Right lobe of liver (tissue), 6 donors: ENCODE measurements around the gene SIK2. TPM values are rescaled to one million over a fixed set of nuclear protein-coding genes. Genes with fewer than 3 reads are reported as not detected.

ENCODE experiments used
- ATAC-seq, 4 donors: fragments of 200-7000 bp; cut with Tn5 transposase; one replicate each; pipeline ENCODE4 v1.9.1; 2020; ENCODE audit warnings: mild to moderate bottlenecking in 4 of 4, moderate library complexity in 4 of 4
- DNase-seq, 3 donors: peaks; one replicate each; pipeline ENCODE4 v3.0.0-alpha.2; 2020
- H3K27ac ChIP-seq, 3 donors: fragments of 200-600 bp; one replicate each; pipeline ENCODE4 v1.8.0; 2022
- H3K27me3 ChIP-seq, 2 donors: fragments of 200-600 bp; one replicate each; pipeline ENCODE4 v1.8.0; 2022
- H3K36me3 ChIP-seq, 4 donors: fragments of 200-600 bp; sonication (generic) in 1 of 4; one replicate each; pipeline versions ENCODE4 v1.5.1 to v1.8.0; 2017 to 2022; ENCODE audit warnings: control low read depth in 1 of 4
- H3K4me1 ChIP-seq, 4 donors: fragments of 200-600 bp; sonication (generic) in 1 of 4; one replicate each; pipeline versions ENCODE4 v1.5.1 to v1.8.0; 2017 to 2022; ENCODE audit warnings: control low read depth in 1 of 4
- H3K4me3 ChIP-seq, 3 donors: fragments of 200-600 bp; one replicate each; pipeline ENCODE4 v1.8.0; 2022
- H3K9me3 ChIP-seq, 4 donors: fragments of 200-600 bp; sonication (generic) in 1 of 4; one replicate each; pipeline versions ENCODE4 v1.5.1 to v1.8.0; 2017 to 2022; ENCODE audit warnings: control low read depth in 1 of 4
- CTCF ChIP-seq, 4 donors: fragments of 200-600 bp in 3 of 4; fragments of 450-650 bp in 1 of 4; IDR thresholded peaks; one replicate each; pipeline versions ENCODE4 v1.5.1 to v1.8.0; 2016 to 2022; ENCODE audit warnings: antibody characterized with exemption in 4 of 4, mild to moderate bottlenecking in 2 of 4
- POLR2A ChIP-seq: fragments of 450-650 bp; IDR thresholded peaks from one replicate; pipeline ENCODE4 v1.6.1; 2017; ENCODE audit warnings: antibody characterized with exemption, mild to moderate bottlenecking
- WGBS: methylation state at CpG from one replicate; pipeline ENCODE4 v1.1.6; 2018; ENCODE audit warnings: low coverage, low lambda C conversion rate; ENCODE audit not compliant: insufficient coverage; ENCODE audit errors: missing lambda C conversion rate; 5-methylcytosine and 5-hydroxymethylcytosine counted together
- intact Hi-C, 2 donors: fragments of 100-400 bp; cut with DNase I; formaldehyde crosslinking; loops; one replicate each; pipeline versions ENCODE4 v1.11.2 to v1.14.1; 2022
- total RNA-seq, 6 experiments: library from RNA; depleted of rRNA in 2 of 6; stranded (reverse); fragments of >200 nt in 2 of 6; fragmentation: NEBNext Ultra II Directional in 3 of 6; extraction: Animal tissue kit (Norgen Biotek cat#: 25700) in 3 of 6; gene quantifications; one replicate each; pipeline versions ENCODE4 v1.1.0 to v1.2.4, GENCODE V29; 2016 to 2023
- donor health status: DM: no; HTN: yes; CAD: no.
- donor health status: DM: no; HTN: no; CAD: no.
- donor health status: DM: no; HTN: no; CAD: no.
- donor health status: DM: no; HTN: yes; CAD: no.
- donor health status: DM: no; HTN: yes; CAD: no.

Gene SIK2
- total RNA-seq, 6 experiments from 2014 or later = 15.4 to 39.5 (median 26.4) TPM

- TF ChIP-seq POLR2A (no peak), CTCF (IDR thresholded peaks at IDR 0.05) (no peak)
- Histone ChIP-seq H3K36me3 (peaks cover 0 to 28% (median 10%) of the 10 kb centered on the region in 4 donors), H3K4me1 (peaks cover 0 to 44% (median 11%) of the 10 kb centered on the region in 4 donors), H3K4me3 (no peak overlapping the region), H3K27ac (no peak overlapping the region), H3K27me3 (no peaks in the 10 kb centered on the region), H3K9me3 (no peaks in the 10 kb centered on the region)
- intact Hi-C loops = no loop called here
- peak; percentile 33 to 68 (median 48) for ATAC-seq
- WGBS = 87% methylated on average over 4 of the region's 4 CpGs
- no peak for DNase-seq
These were observed 21.3 kb downstream of the SIK2 start for GRCh38 chr11:111623527-111624030.

GRCh38 chr11:111624608-111625007 lies 22.4 kb downstream of the SIK2 start:
- 46% methylated on average over 2 of the region's 2 CpGs for WGBS
- TF ChIP-seq POLR2A (peak; percentile 46), CTCF (IDR thresholded peaks at IDR 0.05) (no peak)
- DNase-seq (peak in 1 of 3 donors; percentile 62), ATAC-seq (peak; percentile 72 to 84 (median 80))
- peak overlapping the region in 2 of 3 donors; percentile 46 to 57 for H3K27ac ChIP-seq
- no peaks in the 10 kb centered on the region for H3K27me3 ChIP-seq
- no peak overlapping the region for H3K4me3 ChIP-seq
- intact Hi-C loops = no loop called here
- no peaks in the 10 kb centered on the region for H3K9me3 ChIP-seq
- H3K4me1 ChIP-seq = peaks cover 0 to 54% (median 16%) of the 10 kb centered on the region in 4 donors
- peaks cover 0 to 18% (median 5%) of the 10 kb centered on the region in 4 donors for H3K36me3 ChIP-seq

- H3K36me3 ChIP-seq = no peaks in the 10 kb centered on the region
- peak overlapping the region in 2 of 3 donors; percentile 25 to 35 for H3K4me3 ChIP-seq
- H3K27ac ChIP-seq = peak overlapping the region in 2 of 3 donors; percentile 75 to 77
- WGBS = 31% methylated on average over 1 of the region's 1 CpG
- peaks cover 0 to 77% (median 24%) of the 10 kb centered on the region in 4 donors for H3K4me1 ChIP-seq
- ATAC-seq = peak; percentile 33 to 59 (median 47)
- intact Hi-C loops = no loop called here
- H3K9me3 ChIP-seq = no peaks in the 10 kb centered on the region
- no peak for DNase-seq
- no peaks in the 10 kb centered on the region for H3K27me3 ChIP-seq
- no peak for TF ChIP-seq CTCF (IDR thresholded peaks at IDR 0.05)
- no peak for TF ChIP-seq POLR2A
These were observed 25.3 kb downstream of the SIK2 start for GRCh38 chr11:111627591-111627990.

GRCh38 chr11:111629499-111629898 lies 27.2 kb downstream of the SIK2 start:
- intact Hi-C loops = no loop called here
- TF ChIP-seq CTCF (IDR thresholded peaks at IDR 0.05) = no peak
- TF ChIP-seq POLR2A = no peak
- no peak overlapping the region for H3K4me3 ChIP-seq
- no peaks in the 10 kb centered on the region for H3K36me3 ChIP-seq
- ATAC-seq (no peak), DNase-seq (no peak)
- H3K9me3 ChIP-seq = no peaks in the 10 kb centered on the region
- peaks cover 0 to 82% (median 29%) of the 10 kb centered on the region in 4 donors for H3K4me1 ChIP-seq
- 58% methylated on average over 2 of the region's 2 CpGs for WGBS
- H3K27ac ChIP-seq = no peak overlapping the region
- H3K27me3 ChIP-seq = no peaks in the 10 kb centered on the region
